ENCODE measurements around the gene HRH3.

GRCh38 chr20:62206388-62206775, 13.7 kb downstream of the HRH3 start:
- no peak for TF ChIP-seq POLR2A (IDR thresholded peaks at IDR 0.05; ENCODE audit: low read depth, low read length)
- no peak for TF ChIP-seq TAF1 (IDR thresholded peaks at IDR 0.05; ENCODE audit: low read depth, low read length)
- no peak for TF ChIP-seq POLR2AphosphoS5 (IDR thresholded peaks at IDR 0.05; ENCODE audit: low read depth, low read length)
- TF ChIP-seq SPI1 (IDR thresholded peaks at IDR 0.05; ENCODE audit: low read depth, low read length) = no peak
- TF ChIP-seq POU2F2 (IDR thresholded peaks at IDR 0.05; ENCODE audit: low read depth, low read length) = no peak

Data from GM12891 (cell line).